SHP77 (cell line): ENCODE measurements around the gene LONP2.
A peak's percentile ranks its signal among the peaks of the same experiment; 100 is the strongest.
"Not testable (repeated sequence)": the region's sequence is repeated elsewhere in the genome, so short reads cannot be mapped to it uniquely, and the experiment has no call there.

Experiments used
- DNase-seq, 2 experiments: peaks; one replicate each; lab custom pipeline; 2025; lab: John Stamatoyannopoulos, UW

LONP2 gene

GRCh38 chr16:48370229-48370628 lies 126.1 kb downstream of the LONP2 start:
- no peak for DNase-seq

GRCh38 chr16:48370668-48371392 lies 126.7 kb downstream of the LONP2 start:
- not testable (repeated sequence) for DNase-seq

GRCh38 chr16:48371393-48371780 lies 127.3 kb downstream of the LONP2 start:
- DNase-seq = no peak

- no peak for DNase-seq
Measured at GRCh38 chr16:48372744-48373143, 128.6 kb downstream of the LONP2 start.

GRCh38 chr16:48373258-48374029 lies 129.3 kb downstream of the LONP2 start:
- no peak for DNase-seq

- no peak for DNase-seq
Measured at GRCh38 chr16:48374255-48374654, 130.2 kb downstream of the LONP2 start.

- not testable (repeated sequence) for DNase-seq
Measured at GRCh38 chr16:48377301-48377700, 133.2 kb downstream of the LONP2 start.

- DNase-seq = no peak
Measured at GRCh38 chr16:48378276-48378675, 134.2 kb downstream of the LONP2 start.

- no peak for DNase-seq
Measured at GRCh38 chr16:48378836-48379235, 134.7 kb downstream of the LONP2 start.

- no peak for DNase-seq
Measured at GRCh38 chr16:48381201-48381600, 137.1 kb downstream of the LONP2 start.

- DNase-seq = no peak
Measured at GRCh38 chr16:48382131-48382530, 138.0 kb downstream of the LONP2 start.

- DNase-seq = no peak
Measured at GRCh38 chr16:48383009-48383876, 139.1 kb downstream of the LONP2 start.

GRCh38 chr16:48383877-48384519 lies 139.9 kb downstream of the LONP2 start:
- DNase-seq = no peak

- peak; percentile 58 to 70 for DNase-seq
Measured at GRCh38 chr16:48384520-48385252, 140.6 kb downstream of the LONP2 start.

GRCh38 chr16:48385253-48386150 lies 141.4 kb downstream of the LONP2 start, which contains the start of gene SIAH1:
Gene SIAH1, minus strand, starts transcription at chr16:48385413. Its CDS starts 22,985 bp downstream, at chr16:48362428.
- peak; percentile 80 to 86 for DNase-seq

- no peak for DNase-seq
Measured at GRCh38 chr16:48386559-48387312, 142.6 kb downstream of the LONP2 start.

GRCh38 chr16:48392407-48392806 lies 148.3 kb downstream of the LONP2 start:
- no peak for DNase-seq

- DNase-seq = no peak
Measured at GRCh38 chr16:48393485-48394354, 149.6 kb downstream of the LONP2 start.
